ENCODE results near the gene STIM2.

DNA sequence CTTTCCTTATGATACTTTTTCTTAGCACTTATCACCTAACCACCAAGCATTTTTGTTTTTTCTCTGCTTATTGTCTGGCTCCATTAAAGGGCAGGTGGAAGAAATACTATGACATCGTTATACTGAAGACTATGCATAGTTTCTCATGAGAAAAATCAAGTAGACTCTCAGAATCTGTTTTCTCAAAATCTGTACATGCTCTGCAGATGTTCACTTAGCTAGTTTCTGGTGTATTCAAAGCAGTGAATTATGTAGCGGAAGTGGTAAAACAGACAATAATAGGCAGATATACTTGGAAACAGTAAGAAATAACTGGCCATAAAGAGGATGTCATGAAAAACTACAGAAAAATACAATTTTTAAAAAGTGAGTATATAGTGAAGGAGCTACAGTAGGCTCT is 146.0 kb downstream of the STIM2 start:
- no peak for TF ChIP-seq EZH2 (IDR thresholded peaks at IDR 0.05; ENCODE audit: borderline replicate concordance, low read length)
- TF ChIP-seq, protein P1, sequence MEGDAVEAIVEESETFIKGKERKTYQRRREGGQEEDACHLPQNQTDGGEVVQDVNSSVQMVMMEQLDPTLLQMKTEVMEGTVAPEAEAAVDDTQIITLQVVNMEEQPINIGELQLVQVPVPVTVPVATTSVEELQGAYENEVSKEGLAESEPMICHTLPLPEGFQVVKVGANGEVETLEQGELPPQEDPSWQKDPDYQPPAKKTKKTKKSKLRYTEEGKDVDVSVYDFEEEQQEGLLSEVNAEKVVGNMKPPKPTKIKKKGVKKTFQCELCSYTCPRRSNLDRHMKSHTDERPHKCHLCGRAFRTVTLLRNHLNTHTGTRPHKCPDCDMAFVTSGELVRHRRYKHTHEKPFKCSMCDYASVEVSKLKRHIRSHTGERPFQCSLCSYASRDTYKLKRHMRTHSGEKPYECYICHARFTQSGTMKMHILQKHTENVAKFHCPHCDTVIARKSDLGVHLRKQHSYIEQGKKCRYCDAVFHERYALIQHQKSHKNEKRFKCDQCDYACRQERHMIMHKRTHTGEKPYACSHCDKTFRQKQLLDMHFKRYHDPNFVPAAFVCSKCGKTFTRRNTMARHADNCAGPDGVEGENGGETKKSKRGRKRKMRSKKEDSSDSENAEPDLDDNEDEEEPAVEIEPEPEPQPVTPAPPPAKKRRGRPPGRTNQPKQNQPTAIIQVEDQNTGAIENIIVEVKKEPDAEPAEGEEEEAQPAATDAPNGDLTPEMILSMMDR (IDR thresholded peaks at IDR 0.05; ENCODE audit: low read length): no peak

Data from OCI-LY1 (cell line).